Measurements from ENCODE around the gene LIPC. TPM values are rescaled to one million over a fixed set of nuclear protein-coding genes. Genes with fewer than 3 reads are reported as not detected.

The LIPC gene
- total RNA-seq, 1 donor from 2014 or later, result not detected

- H3K9me3 Mint-ChIP-seq (ENCODE audit: unreplicated experiment), result no peaks in the 10 kb centered on the region
- H3K4me3 Mint-ChIP-seq (ENCODE audit: unreplicated experiment), result no peak overlapping the region
- no peak overlapping the region for H3K27ac Mint-ChIP-seq (ENCODE audit: unreplicated experiment)
- no peaks in the 10 kb centered on the region for H3K4me1 Mint-ChIP-seq (ENCODE audit: unreplicated experiment)
- no peaks in the 10 kb centered on the region for H3K36me3 Mint-ChIP-seq (ENCODE audit: low read depth, unreplicated experiment)
- DNase-seq (ENCODE audit: low spot score), result no peak
- H3K27me3 Mint-ChIP-seq (ENCODE audit: unreplicated experiment), result peaks cover 5% of the 10 kb centered on the region
- no peak for TF ChIP-seq CTCF (IDR thresholded peaks at IDR 0.05; ENCODE audit: unreplicated experiment)
Observed at GRCh38 chr15:58391088-58391487, 40.7 kb upstream of the LIPC start.

- Mint-ChIP-seq H3K27me3 (ENCODE audit: unreplicated experiment) (peaks cover 4% of the 10 kb centered on the region), H3K9me3 (ENCODE audit: unreplicated experiment) (no peaks in the 10 kb centered on the region), H3K4me3 (ENCODE audit: unreplicated experiment) (no peak overlapping the region), H3K36me3 (ENCODE audit: low read depth, unreplicated experiment) (no peaks in the 10 kb centered on the region), H3K27ac (ENCODE audit: unreplicated experiment) (no peak overlapping the region), H3K4me1 (ENCODE audit: unreplicated experiment) (no peaks in the 10 kb centered on the region)
- no peak for DNase-seq (ENCODE audit: low spot score)
- TF ChIP-seq CTCF (IDR thresholded peaks at IDR 0.05; ENCODE audit: unreplicated experiment), result no peak
Observed at GRCh38 chr15:58392141-58392540, 39.6 kb upstream of the LIPC start.

GRCh38 chr15:58392611-58393161 lies 39.1 kb upstream of the LIPC start:
- Mint-ChIP-seq H3K36me3 (ENCODE audit: low read depth, unreplicated experiment) (no peaks in the 10 kb centered on the region), H3K9me3 (ENCODE audit: unreplicated experiment) (no peaks in the 10 kb centered on the region), H3K27ac (ENCODE audit: unreplicated experiment) (no peak overlapping the region), H3K4me1 (ENCODE audit: unreplicated experiment) (no peaks in the 10 kb centered on the region), H3K27me3 (ENCODE audit: unreplicated experiment) (peaks cover 4% of the 10 kb centered on the region), H3K4me3 (ENCODE audit: unreplicated experiment) (no peak overlapping the region)
- no peak for TF ChIP-seq CTCF (IDR thresholded peaks at IDR 0.05; ENCODE audit: unreplicated experiment)
- no peak for DNase-seq (ENCODE audit: low spot score)

GRCh38 chr15:58393241-58393662 lies 38.5 kb upstream of the LIPC start:
- no peak for DNase-seq (ENCODE audit: low spot score)
- Mint-ChIP-seq H3K9me3 (ENCODE audit: unreplicated experiment) (no peaks in the 10 kb centered on the region), H3K4me3 (ENCODE audit: unreplicated experiment) (no peak overlapping the region), H3K36me3 (ENCODE audit: low read depth, unreplicated experiment) (no peaks in the 10 kb centered on the region), H3K27me3 (ENCODE audit: unreplicated experiment) (peaks cover 4% of the 10 kb centered on the region), H3K27ac (ENCODE audit: unreplicated experiment) (no peak overlapping the region), H3K4me1 (ENCODE audit: unreplicated experiment) (no peaks in the 10 kb centered on the region)
- TF ChIP-seq CTCF (IDR thresholded peaks at IDR 0.05; ENCODE audit: unreplicated experiment), result no peak

- H3K4me1 Mint-ChIP-seq (ENCODE audit: unreplicated experiment), result no peaks in the 10 kb centered on the region
- H3K27ac Mint-ChIP-seq (ENCODE audit: unreplicated experiment), result no peak overlapping the region
- DNase-seq (ENCODE audit: low spot score), result no peak
- peaks cover 5% of the 10 kb centered on the region for H3K27me3 Mint-ChIP-seq (ENCODE audit: unreplicated experiment)
- H3K4me3 Mint-ChIP-seq (ENCODE audit: unreplicated experiment), result no peak overlapping the region
- no peak for TF ChIP-seq CTCF (IDR thresholded peaks at IDR 0.05; ENCODE audit: unreplicated experiment)
- no peaks in the 10 kb centered on the region for H3K9me3 Mint-ChIP-seq (ENCODE audit: unreplicated experiment)
- H3K36me3 Mint-ChIP-seq (ENCODE audit: low read depth, unreplicated experiment), result no peaks in the 10 kb centered on the region
Observed at GRCh38 chr15:58396181-58396580, 35.6 kb upstream of the LIPC start.

Data from endothelial cell (in vitro differentiated cells).